GM12878 (cell line): ENCODE results near the gene LIG3. TPM values are rescaled to one million over a fixed set of nuclear protein-coding genes. Genes with fewer than 3 reads are reported as not detected.

Experiments used
- ATAC-seq: fragments of 200-7000 bp; cut with Tn5 transposase; 3 replicates; pipeline ENCODE4 v1.9.1; 2020; ENCODE audit warnings: mild to moderate bottlenecking, moderate library complexity
- BruUV-seq: library from RNA; stranded (reverse); fragments of 400-500 nt; replicated peaks from 2 replicates; lab custom pipeline; 2021; lab: Mats Ljungman, UMichigan
- CTCF ChIA-PET: fragments of 300-600 bp; sonication (Branson Sonifier 250); formaldehyde crosslinking; extraction: SDS; loops from one replicate; lab custom pipeline; 2021; ENCODE audit warnings: inconsistent platforms; lab: Yijun Ruan, JAX
- POLR2A ChIA-PET: fragments of 350-600 bp; formaldehyde crosslinking; extraction: SDS; loops from one replicate; lab custom pipeline; 2021; ENCODE audit warnings: inconsistent platforms; lab: Charles Lee
- RAD21 ChIA-PET: fragments of 300-600 bp; sonication (Branson Sonifier 250); formaldehyde crosslinking; loops from one replicate; lab custom pipeline; 2023; ENCODE audit warnings: antibody characterized with exemption; ENCODE audit not compliant: unreplicated experiment; lab: Charles Lee
- SMC1A ChIA-PET: fragments of 300-600 bp; sonication (Branson Sonifier 250); formaldehyde crosslinking; loops from one replicate; lab custom pipeline; 2023; ENCODE audit not compliant: unreplicated experiment, uncharacterized antibody; lab: Charles Lee
- DNase-seq: peaks from one replicate; pipeline ENCODE4 v3.0.0-alpha.2; 2011; ENCODE audit warnings: low read depth, low spot score
- FAIRE-seq: peaks from 3 replicates; lab custom pipeline; 2011; peaks lifted over from hg19 to GRCh38; lab: Jason Lieb, UNC
- H2AFZ ChIP-seq: 2 replicates; pipeline ENCODE4 v1.6.0; 2011; ENCODE audit warnings: low read depth, low read length, control low read depth; ENCODE audit not compliant: control insufficient read depth
- H3K27ac ChIP-seq: 2 replicates; pipeline ENCODE4 v1.5.1; 2011; ENCODE audit warnings: control low read depth; ENCODE audit not compliant: control insufficient read depth, insufficient read depth
- H3K27me3 ChIP-seq, 2 experiments: replicated peaks in 1 of 2; 2 replicates each; pipeline versions ENCODE4 v1.6.0 to v1.6.1; 2011; ENCODE audit warnings: low read length in 1 of 2; ENCODE audit not compliant: control insufficient read depth in 2 of 2, insufficient read depth in 2 of 2
- H3K36me3 ChIP-seq, 2 experiments: 2 replicates each; pipeline ENCODE4 v1.5.1; 2011; ENCODE audit warnings: low read length in 1 of 2; ENCODE audit not compliant: control insufficient read depth in 2 of 2, insufficient read depth in 2 of 2
- H3K4me1 ChIP-seq: 2 replicates; pipeline ENCODE4 v1.6.1; 2011; ENCODE audit warnings: mild to moderate bottlenecking, low read length, moderate library complexity, mixed read lengths; ENCODE audit not compliant: control insufficient read depth, insufficient read depth
- H3K4me2 ChIP-seq: 2 replicates; pipeline ENCODE4 v1.6.0; 2011; ENCODE audit warnings: control low read depth; ENCODE audit not compliant: control insufficient read depth, insufficient read depth
- H3K4me3 ChIP-seq: fragments of 200-600 bp; sonication (generic); 2 replicates; pipeline ENCODE4 v1.5.1; 2016
- H3K79me2 ChIP-seq: 2 replicates; pipeline ENCODE4 v1.6.0; 2011; ENCODE audit warnings: low read length; ENCODE audit not compliant: control insufficient read depth, insufficient read depth
- H3K9ac ChIP-seq: 2 replicates; pipeline ENCODE4 v1.8.0; 2011; ENCODE audit warnings: low read length, control low read depth, mixed read lengths; ENCODE audit not compliant: control insufficient read depth, insufficient read depth
- H3K9me3 ChIP-seq: replicated peaks from 3 replicates; pipeline ENCODE4 v1.5.1; 2011; ENCODE audit warnings: mild to moderate bottlenecking, low read length; ENCODE audit not compliant: control insufficient read depth, insufficient read depth
- H4K20me1 ChIP-seq: 2 replicates; pipeline ENCODE4 v1.6.0; 2011; ENCODE audit not compliant: control insufficient read depth, insufficient read depth
- CHD2 ChIP-seq: IDR thresholded peaks from 2 replicates; pipeline ENCODE4 v1.6.1; 2011; ENCODE audit warnings: low read depth, low read length, improper control_type of control experiment, borderline replicate concordance
- ELK1 ChIP-seq: IDR thresholded peaks from 2 replicates; pipeline ENCODE4 v1.6.1; 2012; ENCODE audit warnings: low read depth, low read length, improper control_type of control experiment
- KAT2A ChIP-seq: conservative IDR thresholded peaks from 2 replicates; pipeline ENCODE4 v1.6.1; 2011; ENCODE audit warnings: low read depth, low read length; ENCODE audit not compliant: control insufficient read depth
- NFYA ChIP-seq: IDR thresholded peaks from 2 replicates; pipeline ENCODE4 v1.6.1; 2011; ENCODE audit warnings: low read depth, mild to moderate bottlenecking, low read length, improper control_type of control experiment, borderline replicate concordance
- NR2C2 ChIP-seq: IDR thresholded peaks from 2 replicates; pipeline ENCODE4 v1.6.1; 2011; ENCODE audit warnings: borderline replicate concordance, low read depth; ENCODE audit not compliant: control insufficient read depth, insufficient read length
- RUNX3 ChIP-seq: IDR thresholded peaks from 2 replicates; pipeline ENCODE4 v1.6.1; 2012; ENCODE audit warnings: low read length, inconsistent platforms
- SIN3A ChIP-seq: IDR thresholded peaks from 2 replicates; pipeline ENCODE4 v1.6.1; 2012; ENCODE audit warnings: low read depth, low read length, improper control_type of control experiment
- TCF12 ChIP-seq: IDR thresholded peaks from 2 replicates; pipeline ENCODE4 v1.6.1; 2011; ENCODE audit warnings: low read depth, mild to moderate bottlenecking, low read length
- YBX1 ChIP-seq: fragments of 450-650 bp; IDR thresholded peaks from 2 replicates; pipeline ENCODE4 v1.6.1; 2016; ENCODE audit warnings: antibody characterized with exemption
- ZBTB40 ChIP-seq: fragments of 450-650 bp; IDR thresholded peaks from 2 replicates; pipeline ENCODE4 v1.6.1; 2016; ENCODE audit warnings: mild to moderate bottlenecking, moderate library complexity, borderline replicate concordance
- ZSCAN29 ChIP-seq: fragments of 450-650 bp; IDR thresholded peaks from 2 replicates; pipeline ENCODE4 v1.6.1; 2017; ENCODE audit warnings: mild to moderate bottlenecking, moderate library complexity
- WGBS: methylation state at CpG from one replicate; pipeline ENCODE4 v1.1.6; 2016; ENCODE audit warnings: low lambda C conversion rate; ENCODE audit not compliant: insufficient replicate concordance, insufficient coverage; ENCODE audit errors: missing lambda C conversion rate; 5-methylcytosine and 5-hydroxymethylcytosine counted together
- in situ Hi-C: fragments of 300-500 bp; cut with MboI; formaldehyde crosslinking; loops from 9 replicates; pipeline ENCODE4 v1.14.3; 2018; ENCODE audit warnings: mixed read lengths
- intact Hi-C: fragments of 100-400 bp; cut with micrococcal nuclease; formaldehyde crosslinking; loops from one replicate; pipeline ENCODE4 v1.14.2; 2022; ENCODE audit not compliant: unreplicated experiment
- polyA plus RNA-seq, 11 experiments: library from polyadenylated mRNA; depleted of rRNA in 4 of 11; unstranded in 6 of 11; stranded (reverse) in 5 of 11; fragments of >200 nt; fragmentation: Nextera tagmentation in 4 of 11; fragmentation: Illumina TruSeq in 1 of 11; extraction: Ambion mirVana in 4 of 11; extraction: Trizol in 1 of 11; gene quantifications; 1 replicate in 1 of 11; 2 replicates in 10 of 11; pipeline versions ENCODE4 v1.2.1 to v1.2.3, GENCODE V29; 2011 to 2016; ENCODE audit warnings: inconsistent platforms in 2 of 11, missing spikeins in 2 of 11, low read depth in 1 of 11
- total RNA-seq, 4 experiments: library from RNA; depleted of rRNA in 3 of 4; stranded (reverse); fragments of >200 nt in 3 of 4; fragmentation: Illumina TruSeq in 1 of 4; extraction: Trizol in 1 of 4; gene quantifications; 2 replicates each; pipeline versions ENCODE4 v1.2.1 to v1.2.3, GENCODE V29; 2013 to 2021
- TF ChIP-seq, protein P1 (sequence below): IDR thresholded peaks from 2 replicates; pipeline ENCODE4 v1.6.1; 2012; ENCODE audit warnings: improper control_type of control experiment, low read depth, low read length; ENCODE audit not compliant: insufficient replicate concordance

LIG3 gene
- total and polyA plus RNA-seq, 10 of the 15 experiments (the other 5 are each of a cell fraction or from before 2014, with no cell fraction given) = 6.5 to 45.4 (median 31.0) TPM

DNA sequence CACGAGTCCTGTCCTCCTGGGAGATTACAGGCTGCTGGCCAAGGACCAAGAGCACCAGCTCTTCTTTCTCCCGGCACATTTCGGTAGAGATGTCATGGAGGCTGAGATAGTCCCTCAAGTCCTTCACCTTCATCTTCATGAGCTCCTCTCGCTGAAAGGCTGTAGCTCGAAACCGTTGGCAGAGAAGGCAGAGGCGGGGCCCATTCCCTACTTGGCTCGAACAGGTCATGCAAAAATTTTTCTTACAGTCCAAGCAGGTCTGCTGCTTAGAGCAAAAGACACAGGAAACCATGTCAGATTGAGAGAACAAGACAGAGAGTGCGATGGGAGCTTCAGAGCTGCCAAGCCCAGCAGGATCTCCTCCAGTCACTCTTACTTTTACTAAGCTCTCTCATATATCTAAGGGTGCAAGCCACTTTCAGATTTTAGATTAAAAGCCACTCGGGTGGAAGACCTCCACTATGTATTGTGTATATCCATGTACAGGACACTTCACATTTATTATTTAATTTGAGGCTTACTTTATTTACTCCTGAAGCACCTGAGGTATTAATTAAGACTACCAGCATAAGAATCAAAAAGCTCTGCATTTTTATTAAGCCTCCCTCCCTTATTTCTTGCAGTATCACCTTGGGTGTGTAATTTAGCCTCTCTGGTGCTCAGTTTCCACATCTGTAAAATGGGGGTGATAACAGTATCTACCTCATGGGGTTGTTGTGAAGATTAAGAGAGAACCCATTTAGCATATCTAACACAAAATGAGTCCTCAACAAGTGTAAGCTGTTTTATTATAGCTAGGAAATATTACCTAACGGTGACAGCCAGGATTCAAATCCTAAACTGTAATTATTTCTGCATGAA, 41.4 kb downstream of the LIG3 start:
- DNase-seq (no peak), FAIRE-seq (no peak), ATAC-seq (no peak)
- no peak overlapping the region for H3K27ac ChIP-seq
- no peak overlapping the region for H2AFZ ChIP-seq
- no peak for TF ChIP-seq NR2C2
- no peak for TF ChIP-seq SIN3A
- no peak for TF ChIP-seq RUNX3
- TF ChIP-seq CHD2 = no peak
- no peak for TF ChIP-seq ZSCAN29
- no peak for TF ChIP-seq YBX1
- no peak for TF ChIP-seq TCF12
- TF ChIP-seq, protein P1, sequence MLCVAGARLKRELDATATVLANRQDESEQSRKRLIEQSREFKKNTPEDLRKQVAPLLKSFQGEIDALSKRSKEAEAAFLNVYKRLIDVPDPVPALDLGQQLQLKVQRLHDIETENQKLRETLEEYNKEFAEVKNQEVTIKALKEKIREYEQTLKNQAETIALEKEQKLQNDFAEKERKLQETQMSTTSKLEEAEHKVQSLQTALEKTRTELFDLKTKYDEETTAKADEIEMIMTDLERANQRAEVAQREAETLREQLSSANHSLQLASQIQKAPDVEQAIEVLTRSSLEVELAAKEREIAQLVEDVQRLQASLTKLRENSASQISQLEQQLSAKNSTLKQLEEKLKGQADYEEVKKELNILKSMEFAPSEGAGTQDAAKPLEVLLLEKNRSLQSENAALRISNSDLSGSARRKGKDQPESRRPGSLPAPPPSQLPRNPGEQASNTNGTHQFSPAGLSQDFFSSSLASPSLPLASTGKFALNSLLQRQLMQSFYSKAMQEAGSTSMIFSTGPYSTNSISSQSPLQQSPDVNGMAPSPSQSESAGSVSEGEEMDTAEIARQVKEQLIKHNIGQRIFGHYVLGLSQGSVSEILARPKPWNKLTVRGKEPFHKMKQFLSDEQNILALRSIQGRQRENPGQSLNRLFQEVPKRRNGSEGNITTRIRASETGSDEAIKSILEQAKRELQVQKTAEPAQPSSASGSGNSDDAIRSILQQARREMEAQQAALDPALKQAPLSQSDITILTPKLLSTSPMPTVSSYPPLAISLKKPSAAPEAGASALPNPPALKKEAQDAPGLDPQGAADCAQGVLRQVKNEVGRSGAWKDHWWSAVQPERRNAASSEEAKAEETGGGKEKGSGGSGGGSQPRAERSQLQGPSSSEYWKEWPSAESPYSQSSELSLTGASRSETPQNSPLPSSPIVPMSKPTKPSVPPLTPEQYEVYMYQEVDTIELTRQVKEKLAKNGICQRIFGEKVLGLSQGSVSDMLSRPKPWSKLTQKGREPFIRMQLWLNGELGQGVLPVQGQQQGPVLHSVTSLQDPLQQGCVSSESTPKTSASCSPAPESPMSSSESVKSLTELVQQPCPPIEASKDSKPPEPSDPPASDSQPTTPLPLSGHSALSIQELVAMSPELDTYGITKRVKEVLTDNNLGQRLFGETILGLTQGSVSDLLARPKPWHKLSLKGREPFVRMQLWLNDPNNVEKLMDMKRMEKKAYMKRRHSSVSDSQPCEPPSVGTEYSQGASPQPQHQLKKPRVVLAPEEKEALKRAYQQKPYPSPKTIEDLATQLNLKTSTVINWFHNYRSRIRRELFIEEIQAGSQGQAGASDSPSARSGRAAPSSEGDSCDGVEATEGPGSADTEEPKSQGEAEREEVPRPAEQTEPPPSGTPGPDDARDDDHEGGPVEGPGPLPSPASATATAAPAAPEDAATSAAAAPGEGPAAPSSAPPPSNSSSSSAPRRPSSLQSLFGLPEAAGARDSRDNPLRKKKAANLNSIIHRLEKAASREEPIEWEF = no peak
- TF ChIP-seq KAT2A = no peak
- no peak for TF ChIP-seq ZBTB40
- no peak for TF ChIP-seq NFYA
- no peak for TF ChIP-seq ELK1
- POLR2A ChIA-PET = interaction anchor here (0.9 to 2.4 kb wide), 3 partner anchors 9 to 66 kb away, joined by 3 to 6 read pairs (median 5); no protein-coding TSS in a partner anchor
- SMC1A ChIA-PET = interaction anchor here (0.7 to 2.5 kb wide), 12 partner anchors 9 to 97 kb away, joined by 3 to 8 read pairs (median 3); no protein-coding TSS in a partner anchor
- peaks cover 14 to 37% of the 10 kb centered on the region in 2 experiments; a peak in 3 of 4 replicates for H3K36me3 ChIP-seq
- CTCF ChIA-PET = interaction anchor here (0.6 to 1.8 kb wide), 4 partner anchors 13 to 476 kb away, joined by 3 to 5 read pairs (median 4); no protein-coding TSS in a partner anchor
- no peak overlapping the region for H3K4me3 ChIP-seq
- no peaks in the 10 kb centered on the region for H3K27me3 ChIP-seq
- no peak overlapping the region for H3K9ac ChIP-seq
- peaks cover 4% of the 10 kb centered on the region for H3K4me1 ChIP-seq
- intact Hi-C loops (no loop called here), in situ Hi-C loops (no loop called here)
- RAD21 ChIA-PET = interaction anchor here (0.8 to 1.2 kb wide), 3 partner anchors 25 to 47 kb away, joined by 3 read pairs; no protein-coding TSS in a partner anchor
- 90% methylated on average over 11 of the region's 11 CpGs for WGBS
- H3K9me3 ChIP-seq = no peaks in the 10 kb centered on the region
- no TSS peak for BruUV-seq
- H3K4me2 ChIP-seq = no peak overlapping the region
- no peaks in the 10 kb centered on the region for H3K79me2 ChIP-seq
- no peaks in the 10 kb centered on the region for H4K20me1 ChIP-seq
